GM20000 (cell line): ENCODE data around the gene LAG3.

Source experiments
- DNase-seq: peaks from one replicate; pipeline ENCODE4 v3.0.0; 2012; ENCODE audit warnings: low spot score
- TF ChIP-seq, protein P1 (sequence below): IDR thresholded peaks from 2 replicates; pipeline ENCODE4 v1.5.1; 2012; ENCODE audit warnings: mild to moderate bottlenecking, control low read depth; ENCODE audit errors: extremely low read depth, missing control alignments

Gene LAG3

GRCh38 chr12:6772331-6772695 is at the start of gene LAG3:
LAG3 (plus strand) TSS chr12:6772520; CDS start chr12:6772853, 333 bp downstream.
- peak; percentile 72 for DNase-seq

DNA sequence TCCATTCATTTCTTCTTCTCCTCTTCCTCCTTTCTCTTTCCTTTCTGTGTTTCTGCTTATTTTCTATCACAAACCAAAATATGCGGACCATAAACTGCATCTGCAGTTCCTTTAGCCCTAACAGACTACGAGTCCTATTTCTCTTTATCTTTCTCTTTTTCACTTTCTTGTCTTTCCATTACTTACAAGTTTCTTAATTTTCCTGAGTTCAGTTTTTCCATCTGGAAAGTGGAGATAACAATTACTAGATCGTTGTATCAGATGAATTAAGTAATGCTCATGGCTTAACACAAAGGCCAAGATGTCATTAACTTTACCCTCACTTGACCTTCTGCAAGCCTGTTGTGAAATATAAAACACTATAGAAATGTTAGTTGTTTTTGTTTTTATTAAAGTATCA is 49.5 kb upstream of the LAG3 start:
- TF ChIP-seq, protein P1, sequence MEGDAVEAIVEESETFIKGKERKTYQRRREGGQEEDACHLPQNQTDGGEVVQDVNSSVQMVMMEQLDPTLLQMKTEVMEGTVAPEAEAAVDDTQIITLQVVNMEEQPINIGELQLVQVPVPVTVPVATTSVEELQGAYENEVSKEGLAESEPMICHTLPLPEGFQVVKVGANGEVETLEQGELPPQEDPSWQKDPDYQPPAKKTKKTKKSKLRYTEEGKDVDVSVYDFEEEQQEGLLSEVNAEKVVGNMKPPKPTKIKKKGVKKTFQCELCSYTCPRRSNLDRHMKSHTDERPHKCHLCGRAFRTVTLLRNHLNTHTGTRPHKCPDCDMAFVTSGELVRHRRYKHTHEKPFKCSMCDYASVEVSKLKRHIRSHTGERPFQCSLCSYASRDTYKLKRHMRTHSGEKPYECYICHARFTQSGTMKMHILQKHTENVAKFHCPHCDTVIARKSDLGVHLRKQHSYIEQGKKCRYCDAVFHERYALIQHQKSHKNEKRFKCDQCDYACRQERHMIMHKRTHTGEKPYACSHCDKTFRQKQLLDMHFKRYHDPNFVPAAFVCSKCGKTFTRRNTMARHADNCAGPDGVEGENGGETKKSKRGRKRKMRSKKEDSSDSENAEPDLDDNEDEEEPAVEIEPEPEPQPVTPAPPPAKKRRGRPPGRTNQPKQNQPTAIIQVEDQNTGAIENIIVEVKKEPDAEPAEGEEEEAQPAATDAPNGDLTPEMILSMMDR: no peak
- DNase-seq: no peak

More at GRCh38 chr12:6772331-6772695, at the start of gene LAG3:
- TF ChIP-seq, protein P1: no peak

DNA sequence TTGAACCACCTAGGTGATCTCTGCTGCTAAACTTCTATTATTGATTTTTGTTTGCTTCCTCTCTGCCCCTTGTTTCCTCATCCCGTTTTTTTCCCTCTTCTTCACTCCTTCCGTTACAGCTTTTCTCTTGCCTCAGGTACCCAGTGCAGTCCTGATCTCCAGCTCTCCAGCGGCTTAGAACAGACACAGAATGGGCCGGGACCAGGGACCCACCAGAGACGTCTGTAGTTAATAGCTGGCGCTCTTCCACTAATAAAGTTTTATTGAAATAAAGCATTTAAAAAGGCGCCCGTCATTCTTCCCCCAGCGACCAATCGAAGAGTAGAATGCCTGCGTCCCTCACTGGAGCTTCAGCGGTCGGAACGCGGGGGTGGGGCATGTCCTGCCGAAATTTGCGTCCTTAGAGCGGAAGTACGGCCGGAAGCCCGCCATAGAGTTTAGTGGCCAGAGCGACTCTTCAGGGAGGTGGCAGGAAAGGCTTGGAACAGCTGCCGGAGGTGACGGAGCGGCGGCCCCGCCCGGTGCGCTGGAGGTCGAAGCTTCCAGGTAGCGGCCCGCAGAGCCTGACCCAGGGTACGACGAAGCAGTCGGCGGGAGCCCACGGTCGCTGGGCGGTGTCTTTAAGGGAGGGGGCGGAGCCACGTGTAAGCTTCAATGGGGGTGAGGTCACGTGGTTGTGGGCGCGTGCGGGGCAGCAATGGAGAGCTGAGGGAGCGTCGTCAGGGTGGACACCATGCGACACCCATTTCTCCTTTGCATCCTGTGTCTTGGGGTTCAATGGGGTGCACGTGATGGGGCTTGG is 48.5 kb upstream of the LAG3 start, which contains the start of gene COPS7A:
TSS of gene COPS7A (plus strand) at position 440 of the 802 bp plus-strand sequence. CDS start 611 bp downstream, outside the sequence.
- peak; percentile 95 for DNase-seq
- TF ChIP-seq, protein P1: no peak

DNA sequence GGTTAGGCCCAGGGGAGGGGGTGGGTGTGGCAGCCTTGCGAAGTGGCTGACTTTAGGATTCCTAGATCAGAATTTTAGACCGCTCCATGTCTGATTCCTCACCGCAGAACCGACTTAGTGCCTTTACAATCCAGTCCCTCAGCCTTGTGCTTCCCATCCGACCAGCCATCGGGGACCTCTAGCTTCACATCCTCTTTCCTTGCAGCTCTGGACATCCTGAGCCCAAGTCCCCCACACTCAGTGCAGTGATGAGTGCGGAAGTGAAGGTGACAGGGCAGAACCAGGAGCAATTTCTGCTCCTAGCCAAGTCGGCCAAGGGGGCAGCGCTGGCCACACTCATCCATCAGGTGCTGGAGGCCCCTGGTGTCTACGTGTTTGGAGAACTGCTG is 47.9 kb upstream of the LAG3 start:
- DNase-seq: peak; percentile 55

GRCh38 chr12:6725350-6725749 is 47.0 kb upstream of the LAG3 start:
- TF ChIP-seq, protein P1: no peak
- no peak for DNase-seq

More for the DNA sequence above, 47.9 kb upstream of the LAG3 start:
- TF ChIP-seq, protein P1: no peak

- TF ChIP-seq, protein P1: no peak
- DNase-seq: no peak
These were observed 43.1 kb upstream of the LAG3 start for GRCh38 chr12:6729186-6729585.

GRCh38 chr12:6730169-6730568 is 42.2 kb upstream of the LAG3 start:
- TF ChIP-seq, protein P1: no peak
- no peak for DNase-seq
